NCI-H345 treated with DMSO at 0.1 percent for 48 hours (cell line): ENCODE measurements around the gene RGS12.

Source experiments
- DNase-seq: peaks from one replicate; lab custom pipeline; 2025; ENCODE audit not compliant: unreplicated experiment; lab: John Stamatoyannopoulos, UW

Gene RGS12

GRCh38 chr4:3252831-3253641 lies 39.8 kb upstream of the RGS12 start:
- no peak for DNase-seq

- no peak for DNase-seq
Measured at GRCh38 chr4:3253808-3254207, 39.0 kb upstream of the RGS12 start.

GRCh38 chr4:3254302-3255131 lies 38.3 kb upstream of the RGS12 start:
- no peak for DNase-seq

- no peak for DNase-seq
Measured at GRCh38 chr4:3255611-3256186, 37.1 kb upstream of the RGS12 start.

GRCh38 chr4:3256230-3257102 lies 36.4 kb upstream of the RGS12 start:
- DNase-seq, result no peak

GRCh38 chr4:3257103-3257555 lies 35.7 kb upstream of the RGS12 start:
- peak; percentile 51 for DNase-seq

- DNase-seq, result no peak
Measured at GRCh38 chr4:3257556-3258482, 35.0 kb upstream of the RGS12 start.

- no peak for DNase-seq
Measured at GRCh38 chr4:3261411-3262207, 31.2 kb upstream of the RGS12 start.

- DNase-seq, result no peak
Measured at GRCh38 chr4:3262208-3263052, 30.4 kb upstream of the RGS12 start.

GRCh38 chr4:3263053-3263875 lies 29.6 kb upstream of the RGS12 start:
- no peak for DNase-seq

- no peak for DNase-seq
Measured at GRCh38 chr4:3263876-3264193, 29.0 kb upstream of the RGS12 start.

- DNase-seq, result no peak
Measured at GRCh38 chr4:3266076-3266475, 26.7 kb upstream of the RGS12 start.

GRCh38 chr4:3267576-3268394 lies 25.0 kb upstream of the RGS12 start:
- no peak for DNase-seq

GRCh38 chr4:3268395-3269104 lies 24.3 kb upstream of the RGS12 start:
- DNase-seq, result no peak

GRCh38 chr4:3269105-3269927 lies 23.5 kb upstream of the RGS12 start:
- DNase-seq, result no peak
